Subcutaneous abdominal adipose tissue (tissue), 5 donors: ENCODE results near the gene TBX21.

Experiments used
- H3K27ac ChIP-seq: one replicate; pipeline ENCODE4 v1.7.0; 2013; ENCODE audit warnings: low read depth, mild to moderate bottlenecking, inconsistent platforms, low read length, moderate library complexity
- H3K27me3 ChIP-seq, 5 donors: one replicate each; pipeline ENCODE4 v1.7.0; 2013; ENCODE audit warnings: low read length in 5 of 5, inconsistent platforms in 1 of 5; ENCODE audit not compliant: control insufficient read depth in 5 of 5, insufficient read depth in 4 of 5
- H3K36me3 ChIP-seq, 5 donors: one replicate each; pipeline ENCODE4 v1.7.0; 2013; ENCODE audit warnings: low read length in 5 of 5; ENCODE audit not compliant: control insufficient read depth in 5 of 5, insufficient read depth in 5 of 5
- H3K4me1 ChIP-seq, 5 donors: one replicate each; pipeline ENCODE4 v1.7.0; 2013; ENCODE audit warnings: low read length in 5 of 5, mild to moderate bottlenecking in 3 of 5, moderate library complexity in 1 of 5; ENCODE audit not compliant: control insufficient read depth in 5 of 5, insufficient read depth in 5 of 5
- H3K4me3 ChIP-seq, 5 donors: one replicate each; pipeline ENCODE4 v1.7.0; 2013; ENCODE audit warnings: low read length in 5 of 5, low read depth in 1 of 5
- H3K9ac ChIP-seq, 5 donors: one replicate each; pipeline ENCODE4 v1.7.0; 2013; ENCODE audit warnings: low read length in 5 of 5, mild to moderate bottlenecking in 4 of 5, moderate library complexity in 3 of 5
- H3K9me3 ChIP-seq, 5 donors: one replicate each; pipeline ENCODE4 v1.7.0; 2013; ENCODE audit warnings: low read length in 5 of 5; ENCODE audit not compliant: control insufficient read depth in 5 of 5
- donor health status: healthy.
- donor health status: healthy.
- donor health status: healthy.
- donor health status: healthy.
- donor health status: healthy.

TBX21 gene

DNA sequence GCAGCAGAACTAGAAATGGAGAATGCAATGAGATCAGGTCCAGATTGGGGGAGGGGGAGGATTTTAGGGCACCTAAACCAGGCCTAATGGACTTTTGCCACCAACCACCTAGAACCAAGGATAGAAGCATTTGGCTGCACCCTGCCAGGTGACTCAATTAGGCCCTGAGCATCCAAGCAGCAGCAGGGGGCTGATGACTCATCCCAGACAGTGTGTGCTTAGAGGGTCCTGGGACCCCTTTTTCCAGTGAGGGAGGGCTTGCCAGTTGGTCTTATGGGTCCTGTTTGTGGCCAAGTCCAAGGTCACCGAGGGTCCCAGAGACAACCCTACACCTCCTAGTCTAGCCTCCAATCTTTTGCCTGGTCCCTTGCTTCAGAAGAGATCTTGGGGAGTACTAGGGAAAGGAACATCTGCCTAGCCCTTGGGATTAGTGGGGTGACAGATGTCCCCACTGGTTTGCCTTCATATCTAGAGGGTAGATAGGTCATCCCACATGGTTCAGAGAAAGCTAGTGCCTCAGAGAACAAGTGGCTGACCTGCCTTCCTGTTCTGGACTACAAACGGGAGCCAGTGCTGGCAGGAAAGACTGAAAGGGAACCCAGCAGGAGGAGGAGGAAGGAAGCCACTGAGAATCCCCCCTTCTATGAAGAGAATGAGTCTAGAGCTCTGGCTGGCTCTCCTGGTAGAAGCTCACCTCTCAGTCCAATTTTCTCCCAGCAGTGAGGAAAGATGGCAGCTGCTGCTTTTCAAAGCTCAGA, 40.7 kb upstream of the TBX21 start:
- Histone ChIP-seq H3K4me3 (no peak overlapping the region), H3K4me1 (peaks cover 5 to 48% (median 38%) of the 10 kb centered on the region in 5 donors), H3K27me3 (no peaks in the 10 kb centered on the region), H3K9me3 (no peaks in the 10 kb centered on the region), H3K9ac (no peak overlapping the region), H3K36me3 (peaks cover 0 to 13% (median 8%) of the 10 kb centered on the region in 5 donors), H3K27ac (no peak overlapping the region)

DNA sequence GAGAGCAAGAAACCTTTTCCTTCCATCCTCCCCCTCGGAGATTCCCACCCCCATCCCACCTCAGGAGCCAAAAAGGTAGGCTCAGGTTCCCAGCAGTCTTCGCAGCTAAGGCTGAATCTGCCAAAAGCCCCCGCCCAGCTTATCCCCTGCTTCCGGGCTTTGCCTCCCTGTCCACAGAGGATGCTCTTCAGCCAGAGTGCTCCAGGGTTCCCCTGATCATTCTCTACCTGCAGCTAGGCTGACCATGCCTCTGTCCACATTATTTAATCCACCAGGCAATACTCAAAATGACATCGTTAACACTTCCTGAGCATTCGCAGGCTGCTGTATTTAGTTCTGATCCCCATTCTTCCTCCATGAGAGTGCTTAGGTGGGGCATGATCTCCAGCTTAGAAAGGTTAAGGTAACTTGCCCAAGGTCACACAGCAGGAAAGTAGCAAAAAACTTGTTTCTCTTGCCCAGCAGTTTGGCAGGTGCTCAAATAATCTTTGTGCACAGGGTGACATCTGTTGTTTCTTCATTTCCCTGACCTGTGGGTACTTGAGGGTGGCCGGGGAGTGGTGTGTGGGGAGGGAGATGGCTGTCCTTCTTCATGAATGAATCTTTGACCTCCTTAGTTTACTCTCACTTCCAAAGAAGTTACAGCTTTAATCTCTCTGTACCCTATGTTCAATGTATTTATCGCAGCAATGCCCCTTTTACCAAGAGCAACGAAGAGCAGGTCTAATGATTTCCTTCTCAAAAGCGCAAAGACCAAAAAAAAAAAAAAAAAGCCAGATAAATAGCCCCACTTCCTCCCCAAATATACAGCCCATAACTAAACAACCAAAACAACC, 39.9 kb upstream of the TBX21 start:
- no peaks in the 10 kb centered on the region for H3K9me3 ChIP-seq
- H3K27ac ChIP-seq, result no peak overlapping the region
- peaks cover 0 to 15% (median 10%) of the 10 kb centered on the region in 5 donors for H3K36me3 ChIP-seq
- H3K27me3 ChIP-seq, result no peaks in the 10 kb centered on the region
- peaks cover 5 to 46% (median 31%) of the 10 kb centered on the region in 5 donors for H3K4me1 ChIP-seq
- H3K9ac ChIP-seq, result peak overlapping the region in 4 of 5 donors; percentile 35 to 56 (median 50)
- peak overlapping the region; percentile 57 to 79 (median 64) for H3K4me3 ChIP-seq

DNA sequence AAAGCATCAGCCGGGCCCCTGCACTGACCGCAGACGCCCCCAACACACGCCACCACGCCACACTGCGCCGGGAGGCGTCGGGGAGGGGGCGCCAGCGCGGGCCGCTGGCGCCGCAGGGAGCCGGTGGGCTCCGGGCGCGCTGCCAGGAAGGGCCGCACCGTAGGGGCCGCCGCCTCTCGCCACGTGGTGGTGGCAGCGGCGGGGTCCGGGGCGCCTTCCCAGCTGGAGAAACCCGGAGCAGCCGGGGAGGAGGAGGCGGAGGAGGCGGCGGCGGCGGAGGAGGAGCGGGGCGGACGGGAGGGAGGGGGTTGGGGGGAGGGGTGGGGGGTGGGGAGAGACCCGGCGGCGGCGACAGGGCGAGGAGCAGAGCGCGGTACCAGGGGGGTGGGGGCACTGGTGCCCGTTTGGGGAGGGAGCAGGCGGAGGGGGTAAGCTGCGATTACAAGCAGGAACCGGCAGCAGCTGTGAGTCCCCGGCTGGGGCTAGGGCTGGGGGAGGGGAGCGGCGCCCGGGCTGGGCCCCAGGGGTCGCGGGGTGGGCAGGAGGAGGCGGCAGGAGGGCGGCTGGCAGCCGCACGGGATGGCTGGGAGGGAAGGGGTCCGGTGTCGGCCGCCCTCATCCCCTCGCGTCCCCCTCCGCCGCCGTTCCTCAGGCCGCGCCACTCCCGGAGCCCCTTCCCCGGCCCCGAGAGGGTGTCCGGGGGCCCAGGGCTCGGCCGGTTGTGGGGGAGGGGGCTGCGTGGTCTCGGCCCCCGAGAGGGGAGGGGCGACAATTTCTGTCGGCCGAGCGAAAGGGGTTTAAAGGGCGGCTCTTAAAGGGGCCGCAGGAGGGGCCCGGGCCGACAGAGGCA, 39.1 kb upstream of the TBX21 start, which contains the start of gene TBKBP1:
Gene TBKBP1 (plus strand): TSS at position 431 of the 850 bp plus-strand sequence. CDS start 1,952 bp downstream, outside the sequence.
- H3K36me3 ChIP-seq, result peaks cover 0 to 18% (median 10%) of the 10 kb centered on the region in 5 donors
- peak within 1 kb of the TSS; percentile 89 for H3K27ac ChIP-seq
- H3K9me3 ChIP-seq, result no peaks in the 10 kb centered on the region
- peak within 1 kb of the TSS; percentile 71 to 79 (median 75) for H3K4me3 ChIP-seq
- H3K27me3 ChIP-seq, result no peaks in the 10 kb centered on the region
- H3K9ac ChIP-seq, result peak within 1 kb of the TSS; percentile 67 to 86 (median 76)
- peaks cover 5 to 49% (median 31%) of the 10 kb centered on the region in 5 donors for H3K4me1 ChIP-seq

DNA sequence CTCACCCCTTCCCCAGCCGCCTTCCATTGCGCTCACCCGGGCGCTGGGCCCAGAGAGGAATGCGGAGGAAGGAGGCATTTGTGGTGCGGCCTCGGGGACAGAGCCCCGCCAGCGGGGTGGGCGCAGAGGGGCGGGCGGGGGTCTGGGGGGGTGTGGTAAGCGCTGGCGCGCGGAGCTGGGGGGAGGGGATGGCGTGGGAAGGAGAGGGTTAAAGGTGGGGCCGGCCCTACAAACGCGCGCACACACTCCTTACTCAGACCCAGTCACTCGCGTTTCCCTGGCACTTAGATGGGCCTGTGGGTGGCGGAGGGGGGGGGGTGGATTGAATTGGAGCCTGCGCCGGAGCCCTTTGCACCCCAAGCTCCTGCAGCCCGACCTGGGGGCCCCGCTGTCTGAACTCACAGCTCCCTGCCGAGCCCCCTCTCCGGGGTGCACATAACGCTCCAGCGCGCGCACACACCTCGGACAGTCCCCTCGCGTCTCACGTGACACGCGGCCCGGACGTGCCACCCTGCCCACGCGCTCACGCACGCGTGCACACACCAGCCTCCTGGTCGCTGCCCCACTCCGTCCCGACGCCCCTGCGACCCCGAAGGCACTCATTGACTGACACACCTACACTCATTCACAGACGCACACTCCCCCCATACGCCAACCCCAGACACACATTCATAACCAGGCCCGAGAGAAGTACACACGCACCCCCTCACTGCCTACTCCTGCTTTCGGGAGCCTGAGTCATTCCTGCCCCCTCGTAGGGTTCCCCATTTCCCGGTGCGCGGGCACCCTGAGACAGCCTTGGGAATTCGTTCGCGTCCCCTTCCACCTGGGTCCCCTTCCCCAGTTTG, 38.2 kb upstream of the TBX21 start:
- Histone ChIP-seq H3K9ac (peak overlapping the region; percentile 67 to 86 (median 76)), H3K27ac (peak overlapping the region; percentile 89), H3K4me1 (peaks cover 5 to 49% (median 31%) of the 10 kb centered on the region in 5 donors), H3K4me3 (peak overlapping the region; percentile 71 to 79 (median 75)), H3K9me3 (no peaks in the 10 kb centered on the region), H3K27me3 (no peaks in the 10 kb centered on the region), H3K36me3 (peaks cover 0 to 26% (median 15%) of the 10 kb centered on the region in 5 donors)

GRCh38 chr17:47695429-47696376, 37.3 kb upstream of the TBX21 start:
- Histone ChIP-seq H3K4me1 (peaks cover 5 to 45% (median 31%) of the 10 kb centered on the region in 5 donors), H3K9ac (peak overlapping the region; percentile 11 to 81 (median 76)), H3K9me3 (no peaks in the 10 kb centered on the region), H3K27ac (peak overlapping the region; percentile 89), H3K27me3 (no peaks in the 10 kb centered on the region), H3K4me3 (peak overlapping the region; percentile 71 to 79 (median 75)), H3K36me3 (peaks cover 0 to 31% (median 20%) of the 10 kb centered on the region in 5 donors)

- Histone ChIP-seq H3K4me3 (peak overlapping the region in 3 of 5 donors; percentile 71 to 79 (median 75)), H3K27me3 (no peaks in the 10 kb centered on the region), H3K27ac (peak overlapping the region; percentile 89), H3K9me3 (no peaks in the 10 kb centered on the region), H3K9ac (peak overlapping the region in 2 of 5 donors; percentile 11 to 76), H3K36me3 (peaks cover 0 to 43% (median 26%) of the 10 kb centered on the region in 5 donors), H3K4me1 (peaks cover 5 to 45% (median 31%) of the 10 kb centered on the region in 5 donors)
Observed at GRCh38 chr17:47696717-47697642, 36.1 kb upstream of the TBX21 start.

DNA sequence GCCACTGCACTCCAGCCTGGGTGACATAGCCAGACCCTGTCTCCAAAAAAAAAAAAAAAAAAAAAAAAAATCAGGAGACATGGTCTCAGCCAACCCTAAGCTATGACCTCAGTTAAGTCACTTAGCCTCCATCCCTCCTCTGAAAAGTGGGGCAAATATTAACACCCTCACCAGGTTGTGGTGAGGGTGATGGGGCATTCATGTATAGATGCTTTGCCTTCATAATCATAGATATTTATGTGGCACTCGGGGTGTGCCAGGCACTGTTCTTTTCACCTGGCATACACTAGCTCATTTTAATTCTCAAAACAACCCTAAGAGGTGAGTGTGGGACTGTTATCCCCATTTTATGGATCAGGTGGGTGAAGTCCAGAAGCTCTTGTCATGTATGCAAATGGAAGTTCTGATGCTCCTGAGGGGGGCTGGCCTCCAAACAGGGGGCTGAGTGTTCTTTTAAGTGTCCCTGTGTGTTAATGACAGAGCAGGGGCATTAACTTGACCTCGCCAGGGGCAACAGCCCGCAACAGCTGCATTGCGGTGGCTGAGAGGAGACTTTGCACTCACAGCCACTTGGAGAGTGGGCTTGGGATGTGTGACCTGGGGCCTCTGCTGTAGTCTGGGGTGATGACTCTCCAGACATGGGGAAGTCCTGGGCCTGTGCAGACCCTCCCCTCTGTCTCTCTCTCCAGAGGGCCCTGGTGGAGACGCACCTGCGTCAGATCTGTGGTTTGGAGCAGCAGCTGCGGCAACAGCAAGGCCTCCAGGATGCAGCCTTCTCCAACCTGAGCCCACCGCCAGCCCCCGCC, 34.9 kb upstream of the TBX21 start:
- Histone ChIP-seq H3K36me3 (peaks cover 0 to 47% (median 26%) of the 10 kb centered on the region in 5 donors), H3K4me1 (peaks cover 2 to 39% (median 27%) of the 10 kb centered on the region in 5 donors), H3K27me3 (no peaks in the 10 kb centered on the region), H3K4me3 (no peak overlapping the region), H3K9ac (no peak overlapping the region), H3K9me3 (no peaks in the 10 kb centered on the region), H3K27ac (no peak overlapping the region)
